HEK293T (cell line): ENCODE measurements around the gene CIART.
"Not testable (repeated sequence)": the region's sequence is repeated elsewhere in the genome, so short reads cannot be mapped to it uniquely, and the experiment has no call there.

Experiments used
- CTCF ChIA-PET: fragments of 350-600 bp; formaldehyde crosslinking; extraction: SDS; loops from one replicate; lab custom pipeline; 2021; ENCODE audit warnings: antibody characterized with exemption, inconsistent platforms; lab: Yijun Ruan, JAX
- POLR2A ChIA-PET: fragments of 350-600 bp; formaldehyde crosslinking; extraction: SDS; loops from one replicate; lab custom pipeline; 2020; ENCODE audit warnings: antibody characterized with exemption, inconsistent platforms; lab: Yijun Ruan, JAX
- DNase-seq: peaks from one replicate; pipeline ENCODE4 v3.0.0; 2012; ENCODE audit warnings: mixed read lengths; ENCODE audit errors: extremely low spot score
- ARNT ChIP-seq: fragments of 450-650 bp; IDR thresholded peaks from 2 replicates; pipeline ENCODE4 v1.6.1; 2017; ENCODE audit warnings: mild to moderate bottlenecking
- BHLHE40 ChIP-seq: fragments of 450-650 bp; IDR thresholded peaks from 2 replicates; pipeline ENCODE4 v1.6.1; 2016; ENCODE audit warnings: mild to moderate bottlenecking, moderate library complexity, borderline replicate concordance
- CTBP1 ChIP-seq: fragments of 450-650 bp; IDR thresholded peaks from 2 replicates; pipeline ENCODE4 v1.6.1; 2016; ENCODE audit warnings: borderline replicate concordance
- ELF4 ChIP-seq: fragments of 450-650 bp; IDR thresholded peaks from 2 replicates; pipeline ENCODE4 v1.6.1; 2017; ENCODE audit warnings: antibody characterized with exemption
- FOXA1 ChIP-seq: fragments of 450-650 bp; IDR thresholded peaks from 2 replicates; pipeline ENCODE4 v1.6.1; 2016; ENCODE audit warnings: mild to moderate bottlenecking
- FOXM1 ChIP-seq: fragments of 450-650 bp; IDR thresholded peaks from 2 replicates; pipeline ENCODE4 v1.6.1; 2017; ENCODE audit warnings: mild to moderate bottlenecking, borderline replicate concordance
- HDGF ChIP-seq: fragments of 450-650 bp; IDR thresholded peaks from 2 replicates; pipeline ENCODE4 v1.6.1; 2017; ENCODE audit warnings: antibody characterized with exemption, borderline replicate concordance
- L3MBTL2 ChIP-seq: fragments of 450-650 bp; conservative IDR thresholded peaks from 2 replicates; pipeline ENCODE4 v1.6.1; 2016; ENCODE audit warnings: mild to moderate bottlenecking
- LEF1 ChIP-seq: fragments of 450-650 bp; IDR thresholded peaks from 2 replicates; pipeline ENCODE4 v1.6.1; 2017; ENCODE audit warnings: mild to moderate bottlenecking, borderline replicate concordance
- NFRKB ChIP-seq: fragments of 450-650 bp; IDR thresholded peaks from 2 replicates; pipeline ENCODE4 v1.6.1; 2016; ENCODE audit warnings: mild to moderate bottlenecking, moderate library complexity
- SP1 ChIP-seq: fragments of 450-650 bp; IDR thresholded peaks from 2 replicates; pipeline ENCODE4 v1.6.1; 2017
- SUZ12 ChIP-seq: fragments of 450-650 bp; IDR thresholded peaks from 2 replicates; pipeline ENCODE4 v1.6.1; 2016; ENCODE audit warnings: mild to moderate bottlenecking
- TARDBP ChIP-seq: fragments of 450-650 bp; IDR thresholded peaks from 2 replicates; pipeline ENCODE4 v1.6.1; 2016
- ZNF384 ChIP-seq: fragments of 450-650 bp; IDR thresholded peaks from 2 replicates; pipeline ENCODE4 v1.6.1; 2016
- TF ChIP-seq, protein P1 (sequence below): fragments of 450-650 bp; IDR thresholded peaks from 2 replicates; pipeline ENCODE4 v1.6.1; 2016

The CIART gene

DNA sequence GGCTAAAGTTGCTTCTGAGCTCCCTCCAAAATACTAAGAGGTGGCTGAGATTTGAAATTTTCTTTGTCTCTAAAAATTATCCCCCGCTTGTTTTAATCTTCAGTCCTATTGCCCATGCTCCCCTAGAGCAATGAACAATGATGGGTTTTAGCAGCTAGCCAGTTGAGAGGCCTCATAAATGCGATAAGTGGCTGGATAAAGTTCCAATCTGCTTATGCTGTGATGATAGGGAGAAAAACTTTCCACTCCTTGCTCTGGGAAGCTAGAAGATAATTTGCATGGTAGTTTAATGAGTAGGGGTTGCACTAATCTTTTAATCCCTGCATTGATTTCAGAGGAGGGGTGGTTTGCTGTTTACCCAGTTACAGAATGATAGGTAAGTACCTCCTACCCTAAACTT is 29.4 kb downstream of the CIART start:
- ChIA-PET CTCF (interaction anchor here (0.6 kb wide), 1 partner anchor 220 kb away, joined by 14 read pairs; no protein-coding TSS in a partner anchor), POLR2A (interaction anchor here (0.7 kb wide), 1 partner anchor 56 kb away, joined by 3 read pairs; no protein-coding TSS in a partner anchor)
- no peak for DNase-seq
- TF ChIP-seq, protein P1, sequence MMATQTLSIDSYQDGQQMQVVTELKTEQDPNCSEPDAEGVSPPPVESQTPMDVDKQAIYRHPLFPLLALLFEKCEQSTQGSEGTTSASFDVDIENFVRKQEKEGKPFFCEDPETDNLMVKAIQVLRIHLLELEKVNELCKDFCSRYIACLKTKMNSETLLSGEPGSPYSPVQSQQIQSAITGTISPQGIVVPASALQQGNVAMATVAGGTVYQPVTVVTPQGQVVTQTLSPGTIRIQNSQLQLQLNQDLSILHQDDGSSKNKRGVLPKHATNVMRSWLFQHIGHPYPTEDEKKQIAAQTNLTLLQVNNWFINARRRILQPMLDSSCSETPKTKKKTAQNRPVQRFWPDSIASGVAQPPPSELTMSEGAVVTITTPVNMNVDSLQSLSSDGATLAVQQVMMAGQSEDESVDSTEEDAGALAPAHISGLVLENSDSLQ, result no peak
- no peak for TF ChIP-seq HDGF

DNA sequence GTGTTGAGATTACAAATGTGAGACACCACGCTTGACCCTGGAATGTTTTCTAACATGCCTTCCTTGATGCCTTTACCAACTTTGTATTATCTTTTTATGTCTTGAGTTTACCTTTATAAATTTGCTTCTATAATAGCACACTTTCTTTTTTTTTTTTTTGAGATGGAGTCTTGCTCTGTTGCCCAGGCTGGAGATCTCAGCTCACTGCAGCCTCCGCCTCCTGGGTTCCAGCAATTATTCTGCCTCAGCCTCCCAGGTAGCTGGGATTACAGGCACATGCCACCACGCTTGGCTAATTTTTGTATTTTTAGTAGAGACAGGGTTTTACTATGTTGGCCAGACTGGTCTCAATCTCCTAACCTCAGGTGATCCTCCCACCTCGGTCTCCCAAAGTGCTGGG is 32.3 kb downstream of the CIART start:
- DNase-seq, CTCF ChIA-PET, POLR2A ChIA-PET: not testable (repeated sequence)

DNA sequence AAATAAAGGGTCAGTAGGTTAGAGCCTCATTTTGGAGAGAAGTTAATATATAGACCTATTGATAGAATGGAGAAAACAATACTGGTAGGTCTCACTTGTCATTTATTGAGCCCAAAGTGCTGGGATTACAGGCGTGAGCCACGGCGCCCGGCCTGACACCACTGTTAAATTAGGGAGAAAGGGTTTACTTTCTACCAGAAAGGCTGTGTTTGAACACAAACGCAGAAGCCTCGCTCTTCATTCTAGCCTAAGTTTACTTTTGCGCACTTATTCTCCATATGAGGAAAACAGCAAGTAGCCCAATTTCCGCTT is 38.3 kb downstream of the CIART start:
- TF ChIP-seq HDGF (no peak), LEF1 (no peak), FOXM1 (no peak)
- POLR2A ChIA-PET, result interaction anchor here (1.4 to 1.6 kb wide), 3 partner anchors 31 to 64 kb away, joined by 3 to 8 read pairs (median 4); partner anchors contain the start of gene RPRD2
- CTCF ChIA-PET, result no interaction called here
- DNase-seq, result no peak

DNA sequence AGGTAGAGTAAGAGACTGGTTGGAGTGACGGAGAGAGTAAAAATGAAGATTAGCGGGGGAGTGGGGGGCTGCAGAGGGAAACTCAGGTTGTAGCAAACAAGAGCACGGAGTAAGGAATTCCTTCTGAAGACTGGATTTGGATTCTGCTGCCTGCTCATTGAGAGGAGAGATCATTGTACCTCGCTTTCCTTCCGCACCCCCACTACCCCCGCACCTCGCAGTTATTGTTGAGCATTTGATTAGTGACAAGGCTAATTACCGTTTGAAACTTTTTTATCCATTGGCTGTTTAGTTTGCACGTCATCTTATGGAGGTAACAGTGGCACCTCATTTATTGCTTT is 39.4 kb downstream of the CIART start:
- TF ChIP-seq NFRKB (no peak), SP1 (no peak), BHLHE40 (no peak), TARDBP (no peak), ELF4 (no peak; the same call in 1 of the 2 replicates), ZNF384 (no peak), FOXM1 (no peak), L3MBTL2 (no peak), SUZ12 (no peak), LEF1 (no peak)
- no peak for DNase-seq
- ChIA-PET CTCF (no interaction called here), POLR2A (interaction anchor here (1.4 to 1.6 kb wide), 3 partner anchors 32 to 65 kb away, joined by 3 to 8 read pairs (median 4); partner anchors contain the start of gene RPRD2)

DNA sequence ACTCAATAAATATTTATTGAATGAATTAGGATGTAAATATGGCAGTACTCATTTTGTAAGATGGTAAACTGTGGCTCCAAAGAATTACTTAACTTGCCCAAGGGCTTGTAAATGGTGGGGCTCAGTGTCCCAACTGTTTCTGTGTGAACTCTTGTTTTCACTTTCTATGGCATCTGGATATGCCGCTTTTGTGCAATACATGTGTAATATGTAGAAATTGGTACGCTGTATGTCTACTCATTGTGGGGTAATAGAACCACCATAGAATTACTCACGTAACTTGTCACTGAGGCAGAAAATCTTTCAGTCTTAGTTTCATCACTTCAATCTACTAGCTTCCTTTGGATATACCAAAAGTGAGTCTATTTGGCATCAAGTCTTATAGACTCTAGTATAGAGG is 40.0 kb downstream of the CIART start:
- no peak for TF ChIP-seq SUZ12
- no peak for TF ChIP-seq ZNF384
- no peak for TF ChIP-seq ELF4
- no peak for TF ChIP-seq CTBP1
- no peak for TF ChIP-seq ARNT
- TF ChIP-seq FOXM1, result no peak
- TF ChIP-seq HDGF, result no peak
- no peak for TF ChIP-seq LEF1
- TF ChIP-seq NFRKB, result no peak
- TF ChIP-seq FOXA1, result no peak
- TF ChIP-seq BHLHE40, result no peak
- no peak for TF ChIP-seq TARDBP
- no peak for DNase-seq
- POLR2A ChIA-PET, result interaction anchor here (1.1 kb wide), 1 partner anchor 42 kb away, joined by 3 read pairs; the partner anchor contains the start of gene RPRD2
- CTCF ChIA-PET, result no interaction called here

DNA sequence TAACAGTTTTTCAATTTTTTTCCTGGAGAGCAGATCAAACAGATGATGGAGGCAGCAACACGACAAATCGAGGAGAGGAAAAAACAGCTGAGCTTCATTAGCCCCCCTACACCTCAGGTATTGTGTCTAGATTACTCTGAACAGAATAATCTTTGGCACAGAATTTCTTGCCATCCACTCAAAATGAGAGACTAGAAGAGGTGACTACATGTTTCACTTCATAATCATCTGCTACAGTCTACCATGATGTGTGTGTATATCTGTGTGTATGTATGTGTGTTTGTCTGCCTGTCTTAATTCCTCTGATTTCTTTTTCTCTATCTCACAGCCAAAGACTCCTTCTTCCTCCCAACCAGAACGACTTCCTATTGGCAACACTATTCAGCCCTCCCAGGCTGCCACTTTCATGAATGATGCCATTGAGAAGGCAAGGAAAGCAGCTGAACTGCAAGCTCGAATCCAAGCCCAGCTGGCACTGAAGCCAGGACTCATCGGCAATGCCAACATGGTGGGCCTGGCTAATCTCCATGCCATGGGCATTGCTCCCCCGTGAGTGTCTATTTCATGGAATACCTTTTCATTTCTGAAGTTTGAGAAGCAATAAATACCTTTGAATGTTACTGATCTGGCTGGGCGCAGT is 50.4 kb downstream of the CIART start:
- ChIA-PET POLR2A (no interaction called here), CTCF (no interaction called here)

More for the DNA sequence above, 50.4 kb downstream of the CIART start:
- TF ChIP-seq SUZ12, result no peak
- TF ChIP-seq BHLHE40, result no peak
- TF ChIP-seq HDGF, result no peak
- TF ChIP-seq FOXA1, result no peak
- no peak for TF ChIP-seq ARNT
- no peak for TF ChIP-seq SP1
- no peak for DNase-seq
